HUES6 (cell line): Measurements from ENCODE around the gene WNK2.

Experiments
- H3K27ac ChIP-seq: 2 replicates; pipeline ENCODE4 v1.7.0; 2013; ENCODE audit warnings: low read depth, mild to moderate bottlenecking, low read length, inconsistent platforms
- H3K27me3 ChIP-seq: 2 replicates; pipeline ENCODE4 v1.6.1; 2013; ENCODE audit warnings: low read length; ENCODE audit not compliant: control insufficient read depth, insufficient read depth
- H3K36me3 ChIP-seq: 2 replicates; pipeline ENCODE4 v1.6.1; 2013; ENCODE audit warnings: low read length; ENCODE audit not compliant: control insufficient read depth, insufficient read depth
- H3K4me1 ChIP-seq: 2 replicates; pipeline ENCODE4 v1.6.1; 2013; ENCODE audit warnings: low read length; ENCODE audit not compliant: control insufficient read depth, insufficient read depth
- H3K4me3 ChIP-seq: 2 replicates; pipeline ENCODE4 v1.5.1; 2013; ENCODE audit warnings: low read depth, low read length
- H3K9ac ChIP-seq: one replicate; pipeline ENCODE4 v1.6.1; 2013; ENCODE audit warnings: mild to moderate bottlenecking, low read length
- H3K9me3 ChIP-seq: 2 replicates; pipeline ENCODE4 v1.6.1; 2013; ENCODE audit warnings: low read depth, low read length; ENCODE audit not compliant: control insufficient read depth, insufficient read depth

The WNK2 gene

GRCh38 chr9:93187047-93187446, 3.1 kb downstream of the WNK2 start:
- Histone ChIP-seq H3K9me3 (no peaks in the 10 kb centered on the region), H3K4me3 (no peak overlapping the region), H3K36me3 (no peaks in the 10 kb centered on the region), H3K4me1 (peaks cover 36% of the 10 kb centered on the region), H3K27ac (no peak overlapping the region), H3K9ac (no peak overlapping the region), H3K27me3 (peaks cover 38% of the 10 kb centered on the region)

GRCh38 chr9:93187574-93187973, 3.6 kb downstream of the WNK2 start:
- Histone ChIP-seq H3K4me3 (no peak overlapping the region), H3K27me3 (peaks cover 33% of the 10 kb centered on the region), H3K9ac (no peak overlapping the region), H3K36me3 (no peaks in the 10 kb centered on the region), H3K9me3 (no peaks in the 10 kb centered on the region), H3K4me1 (peaks cover 41% of the 10 kb centered on the region), H3K27ac (no peak overlapping the region)

- Histone ChIP-seq H3K9ac (no peak overlapping the region), H3K27me3 (peaks cover 21% of the 10 kb centered on the region), H3K4me1 (peaks cover 47% of the 10 kb centered on the region), H3K4me3 (no peak overlapping the region), H3K36me3 (no peaks in the 10 kb centered on the region), H3K27ac (no peak overlapping the region), H3K9me3 (no peaks in the 10 kb centered on the region)
Measured at GRCh38 chr9:93188426-93189368, 4.8 kb downstream of the WNK2 start.

DNA sequence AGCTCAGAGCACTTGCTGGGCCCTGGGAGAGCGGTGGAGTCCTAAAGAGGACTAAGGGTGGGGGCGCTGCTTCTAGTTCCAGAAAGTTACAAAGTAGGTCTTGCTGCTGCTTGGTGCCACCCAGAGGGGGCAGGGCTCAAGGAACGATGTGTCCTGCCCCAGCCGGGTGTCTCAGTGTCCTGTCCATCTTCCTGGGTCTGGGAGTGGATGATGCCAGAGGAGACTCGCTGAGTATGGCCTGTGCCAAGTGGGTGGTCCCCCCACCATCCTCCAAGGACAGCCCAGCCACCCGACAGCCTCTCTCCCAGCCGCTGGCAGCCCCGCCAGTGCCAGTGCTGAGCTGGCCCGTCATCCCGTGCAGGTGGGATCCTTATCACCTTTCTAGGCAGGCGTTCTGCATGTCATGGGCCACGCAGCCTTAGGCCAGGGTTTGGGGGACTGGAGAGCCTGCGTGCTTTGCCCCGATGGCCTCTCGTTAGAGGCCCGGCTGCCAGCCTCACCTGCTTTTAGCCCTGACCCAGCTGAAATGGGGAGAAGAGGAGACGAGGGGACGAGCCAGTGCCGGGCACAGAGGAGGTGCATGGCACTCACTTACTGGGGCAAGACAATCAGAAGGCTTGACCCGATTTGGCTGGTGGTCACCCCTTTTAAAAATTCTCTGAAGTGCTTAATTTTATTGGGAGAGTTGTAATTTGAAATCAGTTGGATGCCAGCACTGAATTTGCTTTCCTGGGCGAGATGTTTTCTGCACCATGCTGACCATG, 5.6 kb downstream of the WNK2 start:
- Histone ChIP-seq H3K36me3 (no peaks in the 10 kb centered on the region), H3K9ac (no peak overlapping the region), H3K9me3 (no peaks in the 10 kb centered on the region), H3K4me1 (peaks cover 55% of the 10 kb centered on the region), H3K27ac (no peak overlapping the region), H3K27me3 (peaks cover 13% of the 10 kb centered on the region), H3K4me3 (no peak overlapping the region)

DNA sequence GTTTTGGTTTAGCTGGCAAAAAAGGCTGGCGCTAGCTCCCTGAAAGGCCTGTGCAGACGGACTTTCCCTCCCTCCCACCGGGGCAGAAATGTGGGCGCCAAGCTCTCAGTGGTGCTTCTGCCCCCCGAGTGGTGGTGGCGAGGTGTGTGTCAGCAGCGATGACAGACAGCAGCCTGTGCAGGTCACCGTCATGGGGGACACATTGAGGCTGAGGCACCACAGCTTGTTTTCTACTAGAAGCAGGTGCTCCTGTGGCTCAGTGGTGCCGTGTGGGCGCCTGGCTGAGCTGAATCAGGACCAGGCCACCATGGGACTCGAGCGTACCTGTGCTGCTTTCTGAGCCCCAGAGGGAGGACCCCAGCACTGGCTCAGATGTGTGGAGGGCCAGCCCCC, 6.2 kb downstream of the WNK2 start:
- H3K9ac ChIP-seq, result no peak overlapping the region
- peaks cover 9% of the 10 kb centered on the region for H3K27me3 ChIP-seq
- no peak overlapping the region for H3K27ac ChIP-seq
- H3K4me1 ChIP-seq, result peaks cover 56% of the 10 kb centered on the region
- no peaks in the 10 kb centered on the region for H3K36me3 ChIP-seq
- H3K9me3 ChIP-seq, result no peaks in the 10 kb centered on the region
- no peak overlapping the region for H3K4me3 ChIP-seq

GRCh38 chr9:93190656-93191353, 6.9 kb downstream of the WNK2 start:
- Histone ChIP-seq H3K4me3 (no peak overlapping the region), H3K27ac (no peak overlapping the region), H3K9me3 (no peaks in the 10 kb centered on the region), H3K9ac (no peak overlapping the region), H3K27me3 (peaks cover 3% of the 10 kb centered on the region; the same call in 1 of the 2 replicates), H3K4me1 (peaks cover 50% of the 10 kb centered on the region), H3K36me3 (no peaks in the 10 kb centered on the region)

DNA sequence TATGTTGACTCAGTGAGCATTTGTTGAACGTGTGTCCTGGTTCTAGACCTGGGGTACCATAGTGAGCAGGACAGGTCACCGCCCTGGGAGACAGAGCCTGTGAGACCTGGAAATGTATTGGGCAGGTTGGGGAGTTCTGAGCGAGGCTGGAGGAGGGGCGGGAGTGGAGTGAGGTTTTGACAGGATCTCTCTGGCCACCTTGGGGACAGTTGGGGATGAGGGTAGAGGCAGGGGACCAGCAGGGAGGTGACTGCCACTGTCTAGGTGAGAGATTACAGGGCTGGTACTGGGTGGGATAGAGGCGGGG, 7.4 kb downstream of the WNK2 start:
- H3K36me3 ChIP-seq, result no peaks in the 10 kb centered on the region
- H3K4me1 ChIP-seq, result peaks cover 45% of the 10 kb centered on the region
- no peak overlapping the region for H3K9ac ChIP-seq
- H3K27me3 ChIP-seq, result peaks cover under 1% of the 10 kb centered on the region; the same call in 1 of the 2 replicates
- H3K4me3 ChIP-seq, result no peak overlapping the region
- no peak overlapping the region for H3K27ac ChIP-seq
- no peaks in the 10 kb centered on the region for H3K9me3 ChIP-seq

GRCh38 chr9:93192721-93193387, 8.9 kb downstream of the WNK2 start:
- Histone ChIP-seq H3K27ac (no peak overlapping the region), H3K9ac (no peak overlapping the region), H3K4me1 (peaks cover 36% of the 10 kb centered on the region), H3K4me3 (no peak overlapping the region), H3K36me3 (no peaks in the 10 kb centered on the region), H3K9me3 (no peaks in the 10 kb centered on the region), H3K27me3 (no peaks in the 10 kb centered on the region)

DNA sequence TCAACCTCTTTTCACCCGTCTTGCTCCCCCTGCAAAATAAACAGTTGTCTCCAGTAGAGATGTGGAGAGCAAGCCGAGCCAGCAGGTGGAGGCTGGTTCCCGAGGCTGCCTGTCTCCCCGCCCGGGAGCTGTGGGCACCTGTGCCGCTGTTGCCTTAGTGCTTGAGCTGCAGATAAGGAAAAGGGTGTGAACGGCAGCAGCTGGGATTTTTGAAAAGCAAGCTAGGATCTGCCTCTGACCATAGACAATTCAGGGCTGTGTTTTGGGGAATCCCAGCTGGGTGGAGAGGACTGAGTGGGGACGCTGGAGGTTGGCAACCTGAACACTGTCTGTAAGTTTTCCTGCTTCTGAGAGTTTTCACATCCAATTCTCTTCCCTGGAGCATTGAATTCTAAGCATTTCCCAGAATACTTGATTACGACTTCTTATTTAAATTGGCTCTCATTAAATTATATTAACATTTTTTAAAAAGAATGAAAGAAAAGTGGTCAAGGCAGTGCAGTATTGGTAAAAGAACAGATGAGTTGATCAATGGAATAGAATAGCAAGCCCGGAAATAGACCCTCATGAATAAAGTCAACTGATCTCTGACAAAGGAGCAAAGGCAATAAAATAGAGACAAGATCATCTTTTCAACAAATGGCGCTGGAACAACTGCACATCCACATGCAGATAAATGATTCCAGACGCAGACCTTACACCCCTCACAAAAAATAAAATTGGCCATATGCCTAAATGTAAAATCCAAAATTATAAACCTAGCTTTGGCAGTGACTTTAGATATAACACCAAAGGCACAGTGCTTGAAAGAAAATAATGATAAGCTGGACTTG, 9.7 kb downstream of the WNK2 start:
- no peaks in the 10 kb centered on the region for H3K27me3 ChIP-seq
- H3K4me3 ChIP-seq, result no peak overlapping the region
- no peak overlapping the region for H3K27ac ChIP-seq
- no peak overlapping the region for H3K9ac ChIP-seq
- no peaks in the 10 kb centered on the region for H3K36me3 ChIP-seq
- H3K9me3 ChIP-seq, result no peaks in the 10 kb centered on the region
- peaks cover 39% of the 10 kb centered on the region for H3K4me1 ChIP-seq

DNA sequence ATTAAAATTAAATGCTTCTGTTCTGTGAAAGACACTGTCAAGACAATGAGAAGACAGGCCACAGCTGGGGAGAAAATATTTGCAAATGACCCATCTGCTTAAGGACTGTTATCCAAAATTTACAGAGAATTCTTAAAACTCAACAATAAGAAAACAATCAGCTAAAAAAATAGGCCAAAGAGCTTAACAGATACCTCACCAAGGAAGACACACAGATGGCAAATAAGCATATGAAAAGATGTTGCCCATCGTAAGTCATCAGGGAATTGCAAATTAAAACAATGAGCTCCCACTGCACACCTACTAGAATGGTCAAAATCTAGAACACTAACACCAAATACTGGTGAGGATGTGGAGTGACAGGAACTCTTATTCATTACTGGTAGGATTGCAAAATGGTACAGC, 10.3 kb downstream of the WNK2 start:
- no peak overlapping the region for H3K4me3 ChIP-seq
- no peak overlapping the region for H3K9ac ChIP-seq
- H3K36me3 ChIP-seq, result no peaks in the 10 kb centered on the region
- peaks cover 33% of the 10 kb centered on the region for H3K4me1 ChIP-seq
- no peak overlapping the region for H3K27ac ChIP-seq
- no peaks in the 10 kb centered on the region for H3K9me3 ChIP-seq
- no peaks in the 10 kb centered on the region for H3K27me3 ChIP-seq
